H9 (cell line): ENCODE measurements around the gene WDR13. TPM values are rescaled to one million over a fixed set of nuclear protein-coding genes. Genes with fewer than 3 reads are reported as not detected.

Experiments
- DNase-seq: peaks from one replicate; pipeline ENCODE4 v3.0.0-alpha.2; 2017
- H2AFZ ChIP-seq: one replicate; pipeline ENCODE4 v1.6.1; 2013; ENCODE audit warnings: mild to moderate bottlenecking, low read length, control low read depth, moderate library complexity
- H2AK5ac ChIP-seq: 2 replicates; pipeline ENCODE4 v1.6.1; 2013; ENCODE audit warnings: low read length, control low read depth, mixed read lengths; ENCODE audit not compliant: insufficient read length
- H2BK120ac ChIP-seq: one replicate; pipeline ENCODE4 v1.6.1; 2013; ENCODE audit warnings: low read depth, mild to moderate bottlenecking, low read length, control low read depth, inconsistent platforms; ENCODE audit not compliant: poor library complexity, severe bottlenecking
- H2BK12ac ChIP-seq: 2 replicates; pipeline ENCODE4 v1.6.1; 2013; ENCODE audit warnings: low read length, control low read depth, mixed read lengths, low read depth; ENCODE audit not compliant: insufficient read length
- H2BK15ac ChIP-seq: 2 replicates; pipeline ENCODE4 v1.6.1; 2013; ENCODE audit warnings: low read depth, low read length, control low read depth
- H2BK20ac ChIP-seq: one replicate; pipeline ENCODE4 v1.6.1; 2013; ENCODE audit warnings: low read depth, mild to moderate bottlenecking, low read length, control low read depth, inconsistent platforms; ENCODE audit not compliant: poor library complexity, severe bottlenecking
- H2BK5ac ChIP-seq: 2 replicates; pipeline ENCODE4 v1.6.1; 2013; ENCODE audit warnings: low read length, control low read depth, mixed read lengths; ENCODE audit not compliant: insufficient read length
- H3K14ac ChIP-seq: 2 replicates; pipeline ENCODE4 v1.6.1; 2013; ENCODE audit warnings: low read length, control low read depth; ENCODE audit not compliant: insufficient read depth
- H3K18ac ChIP-seq: 2 replicates; pipeline ENCODE4 v1.6.1; 2013; ENCODE audit warnings: low read depth, mild to moderate bottlenecking, mixed read lengths, low read length, control low read depth; ENCODE audit not compliant: insufficient read length
- H3K23ac ChIP-seq: 2 replicates; pipeline ENCODE4 v1.6.1; 2013; ENCODE audit warnings: low read length, control low read depth, mixed read lengths, low read depth; ENCODE audit not compliant: insufficient read length
- H3K23me2 ChIP-seq: 2 replicates; pipeline ENCODE4 v1.6.1; 2013; ENCODE audit warnings: low read depth, mild to moderate bottlenecking, mixed read lengths, low read length, control low read depth; ENCODE audit not compliant: insufficient read length, poor library complexity, severe bottlenecking
- H3K27ac ChIP-seq: 2 replicates; pipeline ENCODE4 v1.5.1; 2013; ENCODE audit warnings: low read length, control low read depth, mixed read lengths, low read depth; ENCODE audit not compliant: insufficient read length
- H3K27me3 ChIP-seq: 2 replicates; pipeline ENCODE4 v1.6.1; 2013; ENCODE audit warnings: low read length, control low read depth, inconsistent platforms; ENCODE audit not compliant: insufficient read depth
- H3K4ac ChIP-seq: 2 replicates; pipeline ENCODE4 v1.6.1; 2013; ENCODE audit warnings: low read depth, mild to moderate bottlenecking, control low read depth, inconsistent platforms, low read length, moderate library complexity
- H3K4me1 ChIP-seq: 2 replicates; pipeline ENCODE4 v1.6.1; 2013; ENCODE audit warnings: low read length, control low read depth, inconsistent platforms; ENCODE audit not compliant: insufficient read depth
- H3K4me2 ChIP-seq: 2 replicates; pipeline ENCODE4 v1.6.1; 2013; ENCODE audit warnings: low read length, control low read depth, mixed read lengths; ENCODE audit not compliant: insufficient read length, insufficient read depth
- H3K56ac ChIP-seq: 2 replicates; pipeline ENCODE4 v1.6.1; 2013; ENCODE audit warnings: low read depth, mild to moderate bottlenecking, mixed read lengths, low read length, control low read depth; ENCODE audit not compliant: insufficient read length
- H3K79me1 ChIP-seq: 2 replicates; pipeline ENCODE4 v1.6.1; 2013; ENCODE audit warnings: low read depth, mild to moderate bottlenecking, moderate library complexity, low read length, control low read depth, inconsistent platforms; ENCODE audit not compliant: insufficient read depth, poor library complexity, severe bottlenecking
- H3K79me2 ChIP-seq: 2 replicates; pipeline ENCODE4 v1.6.1; 2013; ENCODE audit warnings: low read length, control low read depth, inconsistent platforms; ENCODE audit not compliant: insufficient read depth
- H3K9ac ChIP-seq: 2 replicates; pipeline ENCODE4 v1.6.1; 2013; ENCODE audit warnings: low read length, control low read depth, mixed read lengths; ENCODE audit not compliant: insufficient read length; ENCODE audit errors: extremely low read depth
- H3K9me3 ChIP-seq: one replicate; pipeline ENCODE4 v1.6.1; 2013; ENCODE audit warnings: low read depth, low read length, inconsistent platforms; ENCODE audit not compliant: control insufficient read depth
- H3T11ph ChIP-seq: one replicate; pipeline ENCODE4 v1.6.1; 2013; ENCODE audit warnings: mild to moderate bottlenecking, low read length, control low read depth, inconsistent platforms
- H4K20me1 ChIP-seq: one replicate; pipeline ENCODE4 v1.6.1; 2013; ENCODE audit not compliant: control insufficient read depth, insufficient read length, insufficient read depth
- H4K5ac ChIP-seq: 2 replicates; pipeline ENCODE4 v1.6.1; 2013; ENCODE audit warnings: low read depth, mild to moderate bottlenecking, mixed read lengths, low read length, control low read depth; ENCODE audit not compliant: insufficient read length
- H4K8ac ChIP-seq: replicated peaks from 2 replicates; pipeline ENCODE4 v1.6.1; 2013; ENCODE audit warnings: low read length, control low read depth, mixed read lengths, low read depth; ENCODE audit not compliant: insufficient read length
- H4K91ac ChIP-seq: 2 replicates; pipeline ENCODE4 v1.6.1; 2013; ENCODE audit warnings: low read depth, mild to moderate bottlenecking, moderate library complexity, mixed read lengths, low read length, control low read depth; ENCODE audit not compliant: insufficient read length
- H3K27ac Mint-ChIP-seq, 3 experiments: 2 replicates in 2 of 3; 3 replicates in 1 of 3; pipeline ENCODE4 v1.8.0; 2020 to 2021; ENCODE audit warnings: mixed read lengths in 3 of 3, mild to moderate bottlenecking in 1 of 3, moderate library complexity in 1 of 3
- H3K27me3 Mint-ChIP-seq: 2 replicates; pipeline ENCODE4 v1.8.0; 2021; ENCODE audit warnings: low read depth, mild to moderate bottlenecking, moderate library complexity, mixed read lengths
- H3K36me3 Mint-ChIP-seq, 3 experiments: 2 replicates in 2 of 3; 3 replicates in 1 of 3; pipeline ENCODE4 v1.8.0; 2020 to 2021; ENCODE audit warnings: low read depth in 3 of 3, mixed read lengths in 3 of 3; ENCODE audit not compliant: insufficient read depth in 1 of 3
- H3K4me1 Mint-ChIP-seq, 2 experiments: 2 replicates each; pipeline ENCODE4 v1.8.0; 2020; ENCODE audit warnings: mixed read lengths in 2 of 2
- H3K4me3 Mint-ChIP-seq, 2 experiments: 2 replicates in 1 of 2; 3 replicates in 1 of 2; pipeline ENCODE4 v1.8.0; 2020 to 2021; ENCODE audit warnings: mild to moderate bottlenecking in 2 of 2, mixed read lengths in 2 of 2, moderate library complexity in 1 of 2
- H3K9me3 Mint-ChIP-seq, 2 experiments: 2 replicates in 1 of 2; 3 replicates in 1 of 2; pipeline ENCODE4 v1.8.0; 2020; ENCODE audit warnings: mild to moderate bottlenecking in 2 of 2, mixed read lengths in 2 of 2, moderate library complexity in 1 of 2
- CTCF ChIP-seq: fragments of 200-600 bp; sonication (generic); conservative IDR thresholded peaks from 3 replicates; pipeline ENCODE4 v1.8.0; 2021; ENCODE audit warnings: antibody characterized with exemption, mild to moderate bottlenecking
- WGBS: extraction: QIAGEN DNeasy Blood & Tissue Kit; methylation state at CpG from one replicate; pipeline ENCODE4 v1.1.7; 2013; ENCODE audit warnings: missing lambda C conversion rate, low lambda C conversion rate, mixed read lengths; ENCODE audit not compliant: insufficient read length; ENCODE audit errors: extremely low coverage; 5-methylcytosine and 5-hydroxymethylcytosine counted together
- total RNA-seq: library from RNA; stranded (reverse); gene quantifications from 2 replicates; pipeline ENCODE4 v1.2.1, GENCODE V29; 2021

The WDR13 gene
- total RNA-seq, 1 experiment from 2014 or later = 29.4 TPM

- Mint-ChIP-seq H3K27me3 (no peaks in the 10 kb centered on the region), H3K36me3 (peaks cover 6 to 54% (median 36%) of the 10 kb centered on the region in 3 experiments; a peak in 6 of 7 replicates)
Observed at GRCh38 chrX:48560056-48560455, 37.2 kb upstream of the WDR13 start.

More at GRCh38 chrX:48560056-48560455, 37.2 kb upstream of the WDR13 start:
- Histone ChIP-seq H3K79me1 (no peaks in the 10 kb centered on the region), H3T11ph (no peak overlapping the region), H3K27me3 (no peaks in the 10 kb centered on the region), H3K9ac (no peak overlapping the region), H2BK20ac (no peak overlapping the region), H2BK15ac (no peak overlapping the region), H3K27ac (no peak overlapping the region), H2BK12ac (no peak overlapping the region), H3K9me3 (peaks cover 33% of the 10 kb centered on the region), H2BK5ac (no peak overlapping the region), H4K5ac (no peak overlapping the region), H2BK120ac (no peak overlapping the region), H3K14ac (no peak overlapping the region), H3K79me2 (no peaks in the 10 kb centered on the region), H3K23me2 (no peaks in the 10 kb centered on the region), H3K4ac (no peak overlapping the region), H3K4me2 (no peak overlapping the region), H3K4me1 (no peaks in the 10 kb centered on the region), H3K18ac (no peak overlapping the region), H4K91ac (no peak overlapping the region), H3K56ac (no peak overlapping the region), H2AK5ac (no peak overlapping the region), H4K8ac (no peak overlapping the region), H2AFZ (no peak overlapping the region), H3K23ac (no peak overlapping the region), H4K20me1 (no peaks in the 10 kb centered on the region)
- Mint-ChIP-seq H3K4me1 (no peaks in the 10 kb centered on the region), H3K4me3 (no peak overlapping the region), H3K27ac (no peak overlapping the region), H3K9me3 (peaks cover 69 to 77% of the 10 kb centered on the region in 2 experiments)
- DNase-seq = no peak
- WGBS = no CpG with 5 or more reads among the region's 14 CpGs
- TF ChIP-seq CTCF = no peak
